ENCODE data around the gene GINM1. TPM values are rescaled to one million over a fixed set of nuclear protein-coding genes. Genes with fewer than 3 reads are reported as not detected.

The GINM1 gene
- polyA plus RNA-seq, 1 of the 3 experiments (the other 2 are of a cell fraction): 24.4 TPM

DNA sequence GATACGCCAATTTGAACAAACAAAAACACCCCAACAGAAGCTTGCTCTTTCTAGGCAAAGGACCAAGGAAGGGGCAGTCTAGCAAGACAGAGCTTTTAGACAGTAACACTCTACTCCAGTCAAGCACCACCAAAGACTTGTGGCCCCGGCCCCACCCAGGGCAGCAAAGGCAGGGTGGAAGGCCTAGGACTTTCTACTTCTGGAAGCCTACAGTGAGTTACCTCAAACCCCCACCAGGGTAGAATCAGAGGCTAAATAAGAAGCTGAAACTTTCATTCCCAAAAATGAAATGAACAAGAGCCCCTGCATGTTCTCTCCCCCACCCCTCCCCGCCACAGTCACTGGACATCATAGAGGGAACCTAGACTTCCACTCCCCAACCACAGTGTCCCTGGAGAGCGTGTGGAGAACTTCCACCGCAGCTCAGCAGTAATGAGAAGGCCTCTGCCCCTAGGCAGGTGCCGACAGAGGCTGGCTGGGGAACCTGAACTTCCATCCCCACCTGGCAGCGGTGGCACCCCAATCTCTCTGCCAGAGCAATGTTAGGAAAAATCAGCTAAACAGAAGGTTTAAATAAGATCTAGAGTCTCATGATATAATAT lies 42.3 kb downstream of the GINM1 start:
- H3K4me2 ChIP-seq: no peak overlapping the region
- no peaks in the 10 kb centered on the region for H4K20me1 ChIP-seq (ENCODE audit: insufficient read depth)
- H2AFZ ChIP-seq (ENCODE audit: low read depth): no peak overlapping the region
- WGBS (ENCODE audit: low lambda C conversion rate): 99% methylated on average over 6 of the region's 7 CpGs
- H3K27ac ChIP-seq (ENCODE audit: low read depth in 2 of 2, low read length in 1 of 2): no peak overlapping the region
- DNase-seq: no peak
- peaks cover 4% of the 10 kb centered on the region; the same call in 1 of the 2 replicates for H3K79me2 ChIP-seq (ENCODE audit: insufficient read depth)
- H3K9me3 ChIP-seq: no peaks in the 10 kb centered on the region
- TF ChIP-seq YY1 (IDR thresholded peaks at IDR 0.05; ENCODE audit: low read depth): no peak
- TF ChIP-seq, protein P1, sequence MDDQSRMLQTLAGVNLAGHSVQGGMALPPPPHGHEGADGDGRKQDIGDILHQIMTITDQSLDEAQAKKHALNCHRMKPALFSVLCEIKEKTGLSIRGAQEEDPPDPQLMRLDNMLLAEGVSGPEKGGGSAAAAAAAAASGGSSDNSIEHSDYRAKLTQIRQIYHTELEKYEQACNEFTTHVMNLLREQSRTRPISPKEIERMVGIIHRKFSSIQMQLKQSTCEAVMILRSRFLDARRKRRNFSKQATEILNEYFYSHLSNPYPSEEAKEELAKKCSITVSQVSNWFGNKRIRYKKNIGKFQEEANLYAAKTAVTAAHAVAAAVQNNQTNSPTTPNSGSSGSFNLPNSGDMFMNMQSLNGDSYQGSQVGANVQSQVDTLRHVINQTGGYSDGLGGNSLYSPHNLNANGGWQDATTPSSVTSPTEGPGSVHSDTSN (IDR thresholded peaks at IDR 0.05): no peak
- TF ChIP-seq GATA2 (CRISPR knock-in tag; IDR thresholded peaks at IDR 0.05): no peak
- TF ChIP-seq, protein P2, sequence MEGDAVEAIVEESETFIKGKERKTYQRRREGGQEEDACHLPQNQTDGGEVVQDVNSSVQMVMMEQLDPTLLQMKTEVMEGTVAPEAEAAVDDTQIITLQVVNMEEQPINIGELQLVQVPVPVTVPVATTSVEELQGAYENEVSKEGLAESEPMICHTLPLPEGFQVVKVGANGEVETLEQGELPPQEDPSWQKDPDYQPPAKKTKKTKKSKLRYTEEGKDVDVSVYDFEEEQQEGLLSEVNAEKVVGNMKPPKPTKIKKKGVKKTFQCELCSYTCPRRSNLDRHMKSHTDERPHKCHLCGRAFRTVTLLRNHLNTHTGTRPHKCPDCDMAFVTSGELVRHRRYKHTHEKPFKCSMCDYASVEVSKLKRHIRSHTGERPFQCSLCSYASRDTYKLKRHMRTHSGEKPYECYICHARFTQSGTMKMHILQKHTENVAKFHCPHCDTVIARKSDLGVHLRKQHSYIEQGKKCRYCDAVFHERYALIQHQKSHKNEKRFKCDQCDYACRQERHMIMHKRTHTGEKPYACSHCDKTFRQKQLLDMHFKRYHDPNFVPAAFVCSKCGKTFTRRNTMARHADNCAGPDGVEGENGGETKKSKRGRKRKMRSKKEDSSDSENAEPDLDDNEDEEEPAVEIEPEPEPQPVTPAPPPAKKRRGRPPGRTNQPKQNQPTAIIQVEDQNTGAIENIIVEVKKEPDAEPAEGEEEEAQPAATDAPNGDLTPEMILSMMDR (IDR thresholded peaks at IDR 0.05): no peak
- no peak for TF ChIP-seq EZH2phosphoT487 (IDR thresholded peaks at IDR 0.05; ENCODE audit: borderline replicate concordance, low read depth)
- TF ChIP-seq FOXM1 (IDR thresholded peaks at IDR 0.05; ENCODE audit: low read depth): no peak
- TF ChIP-seq, protein P3, sequence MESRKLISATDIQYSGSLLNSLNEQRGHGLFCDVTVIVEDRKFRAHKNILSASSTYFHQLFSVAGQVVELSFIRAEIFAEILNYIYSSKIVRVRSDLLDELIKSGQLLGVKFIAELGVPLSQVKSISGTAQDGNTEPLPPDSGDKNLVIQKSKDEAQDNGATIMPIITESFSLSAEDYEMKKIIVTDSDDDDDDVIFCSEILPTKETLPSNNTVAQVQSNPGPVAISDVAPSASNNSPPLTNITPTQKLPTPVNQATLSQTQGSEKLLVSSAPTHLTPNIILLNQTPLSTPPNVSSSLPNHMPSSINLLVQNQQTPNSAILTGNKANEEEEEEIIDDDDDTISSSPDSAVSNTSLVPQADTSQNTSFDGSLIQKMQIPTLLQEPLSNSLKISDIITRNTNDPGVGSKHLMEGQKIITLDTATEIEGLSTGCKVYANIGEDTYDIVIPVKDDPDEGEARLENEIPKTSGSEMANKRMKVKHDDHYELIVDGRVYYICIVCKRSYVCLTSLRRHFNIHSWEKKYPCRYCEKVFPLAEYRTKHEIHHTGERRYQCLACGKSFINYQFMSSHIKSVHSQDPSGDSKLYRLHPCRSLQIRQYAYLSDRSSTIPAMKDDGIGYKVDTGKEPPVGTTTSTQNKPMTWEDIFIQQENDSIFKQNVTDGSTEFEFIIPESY (IDR thresholded peaks at IDR 0.05; ENCODE audit: borderline replicate concordance, low read depth): no peak
- TF ChIP-seq NRF1 (IDR thresholded peaks at IDR 0.05; ENCODE audit: low read depth, low read length): no peak
- TF ChIP-seq RAD21 (IDR thresholded peaks at IDR 0.05; ENCODE audit: low read length): no peak
- no peak for TF ChIP-seq ELF1 (IDR thresholded peaks at IDR 0.05)
- no peaks in the 10 kb centered on the region; a peak in 1 of 4 replicates for H3K4me1 ChIP-seq (ENCODE audit: control insufficient read depth in 1 of 2, insufficient read depth in 2 of 2, low read depth in 1 of 2, low read length in 1 of 2)
- H3K4me3 ChIP-seq (ENCODE audit: low read depth in 2 of 2, low read length in 1 of 2): no peak overlapping the region
- ChIA-PET POLR2A (no interaction called here), CTCF (interaction anchor here (1.1 to 2.2 kb wide), 2 partner anchors 10 to 43 kb away, joined by 3 to 8 read pairs; no protein-coding TSS in a partner anchor)
- H3K27me3 ChIP-seq (ENCODE audit: insufficient read depth): no peaks in the 10 kb centered on the region
- no peaks in the 10 kb centered on the region for H3K9me2 ChIP-seq
- peaks cover 0 to 6% of the 10 kb centered on the region in 2 experiments for H3K36me3 ChIP-seq (replicated peaks in 1 of 2; ENCODE audit: control insufficient read depth in 1 of 2, insufficient read depth in 2 of 2, low read length in 1 of 2)
- H3K9ac ChIP-seq: no peak overlapping the region
- H3F3A ChIP-seq (replicated peaks; ENCODE audit: insufficient read depth): no peaks in the 10 kb centered on the region

DNA sequence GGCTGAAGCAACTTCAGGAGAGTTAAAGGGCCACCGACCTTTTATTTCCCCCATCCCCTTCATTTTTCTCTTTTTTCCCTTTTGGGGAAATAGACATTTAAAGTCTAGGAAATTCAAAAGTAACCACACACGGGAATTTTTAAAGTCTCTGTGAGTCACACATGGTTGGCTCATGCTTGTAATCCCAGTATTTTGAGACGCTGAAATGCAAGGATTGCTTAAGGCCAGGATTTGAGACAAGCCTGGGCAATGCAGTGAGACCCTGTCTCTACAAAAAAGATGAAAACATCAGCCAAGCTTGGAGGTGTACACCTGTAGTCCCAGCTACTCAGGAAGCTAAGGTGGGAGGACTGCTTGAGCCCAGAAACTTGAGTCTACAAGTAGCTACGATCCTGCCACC lies 48.2 kb downstream of the GINM1 start:
- H3K79me2 ChIP-seq (ENCODE audit: insufficient read depth): peaks cover 23% of the 10 kb centered on the region
- H3K4me2 ChIP-seq: no peak overlapping the region
- H3K9ac ChIP-seq: no peak overlapping the region
- no peak for TF ChIP-seq RCOR1 (IDR thresholded peaks at IDR 0.05; ENCODE audit: low read length)
- no peak for TF ChIP-seq NRF1 (IDR thresholded peaks at IDR 0.05; ENCODE audit: low read depth, low read length)
- CTCF ChIA-PET: interaction anchor here (1.8 kb wide), 1 partner anchor 8 kb away, joined by 3 read pairs; no protein-coding TSS in a partner anchor
- no peak overlapping the region for H3K4me3 ChIP-seq (ENCODE audit: low read depth in 2 of 2, low read length in 1 of 2)
- H3K27ac ChIP-seq (ENCODE audit: low read depth in 2 of 2, low read length in 1 of 2): no peak overlapping the region
- H3K27me3 ChIP-seq (ENCODE audit: insufficient read depth): no peaks in the 10 kb centered on the region
- H3K36me3 ChIP-seq (replicated peaks in 1 of 2; ENCODE audit: control insufficient read depth in 1 of 2, insufficient read depth in 2 of 2, low read length in 1 of 2): peaks cover 0 to 22% of the 10 kb centered on the region in 2 experiments
- POLR2A ChIA-PET: no interaction called here
- H3F3A ChIP-seq (replicated peaks; ENCODE audit: insufficient read depth): peaks cover 3% of the 10 kb centered on the region
- H3K4me1 ChIP-seq (ENCODE audit: control insufficient read depth in 1 of 2, insufficient read depth in 2 of 2, low read depth in 1 of 2, low read length in 1 of 2): no peaks in the 10 kb centered on the region
- H2AFZ ChIP-seq (ENCODE audit: low read depth): no peak overlapping the region
- no peak for DNase-seq
- 91% methylated on average over 4 of the region's 4 CpGs for WGBS (ENCODE audit: low lambda C conversion rate)
- H3K9me2 ChIP-seq: no peaks in the 10 kb centered on the region
- no peaks in the 10 kb centered on the region for H3K9me3 ChIP-seq
- H4K20me1 ChIP-seq (ENCODE audit: insufficient read depth): no peaks in the 10 kb centered on the region

Data from SK-N-SH (cell line).